HG03097 (cell line): ENCODE data around the gene PER3.

Experiments
- ATAC-seq: cut with Tn5 transposase; IDR thresholded peaks from one replicate; pipeline ENCODE4 v1.9.1; 2021; ENCODE audit not compliant: unreplicated experiment, low FRiP score

The PER3 gene

DNA sequence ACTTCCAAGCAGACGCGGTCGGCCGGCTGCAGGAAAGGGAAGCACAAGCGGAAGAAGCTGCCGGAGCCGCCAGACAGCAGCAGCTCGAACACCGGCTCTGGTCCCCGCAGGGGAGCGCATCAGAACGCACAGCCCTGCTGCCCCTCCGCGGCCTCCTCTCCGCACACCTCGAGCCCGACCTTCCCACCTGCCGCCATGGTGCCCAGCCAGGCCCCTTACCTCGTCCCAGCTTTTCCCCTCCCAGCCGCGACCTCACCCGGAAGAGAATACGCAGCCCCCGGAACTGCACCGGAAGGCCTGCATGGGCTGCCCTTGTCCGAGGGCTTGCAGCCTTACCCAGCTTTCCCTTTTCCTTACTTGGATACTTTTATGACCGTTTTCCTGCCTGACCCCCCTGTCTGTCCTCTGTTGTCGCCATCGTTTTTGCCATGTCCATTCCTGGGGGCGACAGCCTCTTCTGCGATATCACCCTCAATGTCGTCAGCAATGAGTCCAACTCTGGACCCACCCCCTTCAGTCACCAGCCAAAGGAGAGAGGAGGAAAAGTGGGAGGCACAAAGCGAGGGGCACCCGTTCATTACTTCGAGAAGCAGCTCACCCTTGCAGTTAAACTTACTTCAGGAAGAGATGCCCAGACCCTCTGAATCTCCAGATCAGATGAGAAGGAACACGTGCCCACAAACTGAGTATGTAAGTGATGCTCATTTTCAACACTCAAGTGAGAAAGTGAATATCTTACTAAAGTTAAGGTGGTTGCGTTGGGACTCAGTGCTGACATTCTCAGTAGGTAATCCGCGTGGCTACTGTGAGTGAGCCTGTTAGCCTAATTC, 43.2 kb downstream of the PER3 start:
- ATAC-seq, result no peak

DNA sequence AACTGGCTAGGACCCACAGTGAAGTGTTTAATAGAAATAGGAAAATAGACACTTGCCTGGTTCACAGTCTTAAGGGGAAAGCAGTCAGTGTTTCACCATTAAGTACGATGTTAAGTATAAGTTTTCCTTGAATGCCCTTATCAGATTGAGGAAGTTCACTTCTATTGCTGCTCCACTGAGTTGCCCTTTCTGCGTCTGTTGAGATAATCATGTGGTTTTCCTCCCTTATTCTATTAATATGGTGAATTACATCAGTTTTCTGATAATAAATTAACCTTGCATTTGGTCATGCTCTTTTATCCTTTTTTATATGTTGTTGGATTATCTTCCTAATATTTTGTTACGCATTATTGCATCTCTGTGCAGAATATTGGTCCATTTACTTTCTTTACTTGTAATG, 47.4 kb downstream of the PER3 start:
- no peak for ATAC-seq

- ATAC-seq, result no peak
Measured at GRCh38 chr1:7833035-7833434, 48.9 kb downstream of the PER3 start.

GRCh38 chr1:7838714-7839113, 54.6 kb downstream of the PER3 start:
- ATAC-seq, result no peak

DNA sequence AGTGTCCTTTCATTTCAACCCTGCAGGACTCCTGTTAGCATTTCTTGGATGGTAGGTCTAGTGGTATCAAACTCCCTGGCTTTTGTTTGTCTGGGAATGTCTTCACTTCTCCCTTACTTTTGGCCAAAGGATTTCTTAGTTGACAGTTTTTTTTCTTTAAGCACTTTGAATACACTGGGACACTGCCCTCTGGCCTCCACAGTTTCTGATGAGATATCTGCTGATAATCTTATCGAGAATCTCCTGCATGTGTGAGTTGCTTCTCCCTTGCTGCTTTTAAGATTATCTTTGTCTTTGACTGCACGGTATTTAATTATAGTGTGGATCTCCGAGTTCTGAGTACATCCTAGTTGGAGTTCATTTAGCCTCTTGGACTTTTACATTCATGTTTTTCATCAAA, 55.4 kb downstream of the PER3 start:
- ATAC-seq, result no peak

- ATAC-seq, result no peak
Measured at GRCh38 chr1:7842517-7842916, 58.4 kb downstream of the PER3 start.

DNA sequence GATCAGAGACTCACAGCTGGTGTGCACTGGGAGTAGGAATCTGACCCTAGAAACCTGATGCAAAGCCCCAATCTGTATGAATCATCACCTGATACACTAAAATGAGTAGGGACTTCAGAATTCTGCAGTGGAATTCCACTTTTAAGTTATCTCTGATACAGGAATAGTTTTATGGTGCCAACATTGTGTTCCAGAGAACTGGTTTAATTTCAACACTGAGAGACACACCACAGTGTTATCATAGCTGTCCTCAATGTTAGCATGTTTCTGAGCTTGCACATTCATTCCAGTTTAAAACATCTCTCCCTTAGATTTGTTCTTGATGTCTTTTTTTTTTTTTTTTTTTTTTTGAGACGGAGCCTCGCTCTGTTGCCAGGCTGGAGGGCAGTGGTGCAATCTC, 61.7 kb downstream of the PER3 start:
- ATAC-seq, result no peak

DNA sequence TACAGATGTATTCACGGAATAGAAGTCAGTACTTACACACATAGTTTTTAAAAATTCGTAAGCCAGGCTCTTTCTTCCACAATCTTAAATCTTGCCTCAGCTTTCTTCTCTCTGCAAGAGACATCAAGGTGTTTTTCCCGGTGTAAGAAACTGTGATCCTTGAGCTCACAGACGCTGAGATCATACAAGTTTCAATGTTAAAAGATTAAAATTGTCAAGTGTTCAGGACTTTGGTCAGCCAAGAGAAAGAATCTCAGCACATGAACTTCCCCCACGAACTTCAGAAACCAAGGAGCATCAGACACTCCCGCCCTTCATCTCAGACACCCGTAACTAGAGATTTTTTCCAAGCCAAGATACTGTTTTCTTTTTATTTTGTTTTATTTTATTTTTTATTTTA, 62.6 kb downstream of the PER3 start:
- no peak for ATAC-seq

DNA sequence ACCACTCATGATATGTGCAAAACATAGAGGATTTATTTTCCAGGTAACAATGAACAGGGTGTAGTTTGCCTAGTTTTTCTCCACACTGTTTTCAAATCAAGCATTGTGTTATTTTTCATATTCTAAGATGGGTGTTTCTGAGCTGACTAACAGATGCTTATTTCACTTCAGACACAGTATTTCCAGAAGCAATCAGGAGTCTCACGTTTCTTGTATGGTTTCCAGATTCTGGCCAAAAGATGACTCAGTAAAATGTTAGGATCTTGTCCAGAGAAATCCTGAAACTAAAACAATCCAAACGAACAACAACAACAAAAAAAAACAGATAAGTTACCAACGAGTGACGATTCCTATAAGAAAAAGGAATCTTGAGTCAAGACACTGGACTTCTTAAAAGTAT, 63.5 kb downstream of the PER3 start:
- ATAC-seq, result no peak

- ATAC-seq, result no peak
Measured at GRCh38 chr1:7850786-7851185, 66.7 kb downstream of the PER3 start.

GRCh38 chr1:7852804-7853683, 69.0 kb downstream of the PER3 start, which contains the start of gene UTS2:
Gene UTS2, minus strand, starts transcription at chr1:7853065. Its CDS starts 62 bp downstream, at chr1:7853003.
- no peak for ATAC-seq

DNA sequence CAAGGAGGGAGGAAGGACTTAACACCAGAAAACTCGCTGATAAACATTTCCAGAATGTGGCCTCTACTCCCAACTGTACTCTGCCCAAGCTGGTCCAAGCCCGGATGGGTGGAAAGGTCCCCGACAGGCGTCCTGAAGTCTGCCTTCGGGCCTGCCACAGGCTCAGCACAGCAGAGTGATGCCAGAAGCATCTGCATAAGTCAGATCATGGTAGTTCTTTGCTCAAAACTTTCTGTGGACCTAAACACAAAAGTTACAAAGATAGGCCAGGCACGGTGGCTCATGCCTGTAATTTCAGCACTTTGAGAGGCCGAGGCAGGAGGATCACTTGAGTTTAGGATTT, 69.6 kb downstream of the PER3 start:
- no peak for ATAC-seq

DNA sequence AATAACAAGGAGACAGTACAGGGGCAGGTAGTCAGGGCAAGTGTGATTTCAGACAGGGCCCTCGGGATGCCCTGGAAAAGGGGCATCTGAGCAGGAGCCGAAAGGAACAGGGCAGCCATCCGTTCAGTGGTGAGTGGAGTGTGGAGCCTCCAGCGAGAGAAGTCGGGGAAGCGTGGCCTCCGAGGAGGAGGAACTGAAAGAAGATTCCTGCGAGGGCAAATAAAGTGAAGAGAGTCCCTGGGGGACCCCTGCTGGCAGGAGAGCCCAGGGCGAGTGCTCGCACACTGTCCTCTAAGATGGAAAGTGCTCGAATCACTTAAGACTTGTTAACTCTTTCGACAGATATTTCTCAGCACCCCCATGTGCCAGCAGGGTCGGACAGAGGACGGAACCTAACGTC, 72.3 kb downstream of the PER3 start:
- no peak for ATAC-seq

DNA sequence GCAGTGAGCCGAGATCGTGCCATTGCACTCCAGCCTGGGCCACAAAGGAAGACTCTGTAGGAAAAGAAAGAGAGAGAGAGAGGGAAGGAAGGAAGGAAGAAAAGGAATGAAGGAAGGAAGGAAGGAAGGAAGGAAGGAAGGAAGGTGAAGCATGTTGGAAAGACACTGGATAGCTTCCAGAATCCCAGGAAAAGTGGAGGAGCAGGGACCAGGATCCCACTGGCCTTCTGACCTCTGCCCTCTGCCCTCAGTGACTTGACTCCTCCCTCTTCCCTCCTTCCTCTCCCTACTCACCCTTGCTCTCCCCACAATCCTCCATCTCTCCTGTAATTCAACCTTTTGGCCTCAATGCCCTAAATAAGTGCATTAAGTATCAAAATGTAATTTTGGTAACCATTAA, 72.9 kb downstream of the PER3 start:
- no peak for ATAC-seq

DNA sequence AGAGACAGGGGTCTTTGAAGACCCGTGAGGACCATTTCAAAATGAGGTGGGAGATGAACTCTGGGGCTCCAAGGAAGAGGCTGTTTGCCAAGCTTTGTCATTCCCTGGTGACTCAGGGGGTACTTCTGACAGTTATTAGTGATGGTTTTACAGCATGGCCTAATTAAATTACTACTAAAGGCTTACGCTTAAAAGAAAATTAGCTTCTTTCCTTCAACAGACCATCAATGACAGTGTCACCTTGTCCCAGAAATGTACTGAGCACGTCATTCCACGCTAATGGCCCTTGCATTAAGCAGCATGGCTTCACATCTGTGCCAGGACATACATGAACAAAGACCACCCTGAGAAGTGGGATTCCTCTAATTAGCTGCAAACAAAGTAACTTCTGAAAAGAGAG, 73.9 kb downstream of the PER3 start:
- ATAC-seq, result no peak

- ATAC-seq, result no peak
Measured at GRCh38 chr1:7859406-7859805, 75.3 kb downstream of the PER3 start.

DNA sequence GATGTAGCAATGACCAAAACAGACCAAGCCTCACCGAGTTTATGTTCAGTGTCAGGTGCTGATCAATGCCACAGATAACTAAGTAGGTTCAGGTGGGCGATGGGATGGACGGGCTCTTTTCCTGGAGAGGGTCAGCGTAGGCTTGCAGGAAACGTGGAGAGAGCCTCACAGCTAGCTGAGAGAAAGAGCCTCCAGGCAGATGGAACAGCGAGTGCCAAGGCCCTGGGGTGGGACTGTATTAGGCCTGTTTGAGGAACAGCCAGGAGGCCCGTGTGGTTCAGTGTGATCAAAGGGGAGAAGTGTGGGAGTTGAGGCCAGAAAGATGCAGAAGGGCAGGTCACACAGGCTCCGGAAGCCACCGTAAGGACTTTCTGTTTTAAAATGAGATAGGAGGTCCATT, 76.0 kb downstream of the PER3 start:
- ATAC-seq, result no peak

DNA sequence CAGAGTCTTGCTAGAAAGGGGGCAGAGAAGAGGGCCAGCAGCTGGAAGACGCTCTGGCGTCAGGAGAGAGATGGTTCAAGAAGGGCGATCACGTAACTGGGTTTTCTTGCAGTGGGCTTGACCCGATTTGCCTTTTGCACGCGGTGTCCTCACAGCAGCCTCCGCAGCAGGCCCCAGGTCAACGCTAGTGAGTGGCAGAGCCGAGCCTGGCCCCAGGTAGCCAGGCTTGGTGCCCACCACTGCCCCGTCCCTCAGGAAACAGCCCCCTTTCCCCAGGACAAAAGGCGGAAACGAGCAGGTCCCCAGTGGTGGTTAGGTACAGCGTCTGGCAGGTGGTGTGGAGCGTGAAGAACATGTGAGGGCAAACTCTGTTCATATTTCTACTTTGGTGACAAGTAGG, 77.4 kb downstream of the PER3 start:
- no peak for ATAC-seq

DNA sequence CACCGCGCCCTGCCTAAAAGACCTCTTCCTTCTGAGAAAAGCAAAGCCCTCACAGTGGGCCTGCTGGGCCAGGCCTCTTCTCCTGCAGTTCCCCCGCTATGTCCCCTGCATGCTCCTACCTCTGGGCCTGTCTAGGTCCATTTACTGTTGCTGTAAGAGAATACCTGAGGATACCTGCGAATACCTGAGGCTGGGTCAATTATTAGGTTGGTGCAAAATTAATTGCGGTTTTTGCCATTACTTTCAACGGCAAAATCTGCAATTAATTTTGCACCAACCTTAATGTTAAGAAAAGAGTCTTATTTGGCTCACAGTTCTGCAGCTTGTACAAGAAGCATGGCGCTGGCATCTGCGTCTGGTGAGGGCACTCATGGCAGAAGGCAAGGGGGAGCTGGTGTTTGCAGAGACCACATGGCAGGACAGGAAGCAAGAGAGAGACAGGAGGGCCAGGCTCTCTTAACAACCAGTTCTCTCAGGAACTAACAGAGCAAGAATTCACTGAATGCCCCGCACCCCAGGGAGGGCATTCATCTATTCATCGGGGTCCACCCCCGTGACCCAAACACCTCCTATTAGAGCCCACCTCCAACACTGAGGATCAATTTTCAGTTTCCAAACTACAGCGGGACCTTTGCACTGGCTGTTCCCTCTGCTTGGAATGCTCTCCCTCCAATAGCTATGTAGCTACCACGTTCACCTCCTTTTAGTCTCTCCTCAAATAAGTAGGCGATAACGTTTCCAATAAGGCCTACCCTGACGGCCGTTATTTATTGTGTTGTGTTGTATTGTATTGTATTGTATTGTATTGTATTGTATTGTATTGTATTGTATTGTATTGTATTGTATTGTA, 78.3 kb downstream of the PER3 start:
- ATAC-seq, result no peak

DNA sequence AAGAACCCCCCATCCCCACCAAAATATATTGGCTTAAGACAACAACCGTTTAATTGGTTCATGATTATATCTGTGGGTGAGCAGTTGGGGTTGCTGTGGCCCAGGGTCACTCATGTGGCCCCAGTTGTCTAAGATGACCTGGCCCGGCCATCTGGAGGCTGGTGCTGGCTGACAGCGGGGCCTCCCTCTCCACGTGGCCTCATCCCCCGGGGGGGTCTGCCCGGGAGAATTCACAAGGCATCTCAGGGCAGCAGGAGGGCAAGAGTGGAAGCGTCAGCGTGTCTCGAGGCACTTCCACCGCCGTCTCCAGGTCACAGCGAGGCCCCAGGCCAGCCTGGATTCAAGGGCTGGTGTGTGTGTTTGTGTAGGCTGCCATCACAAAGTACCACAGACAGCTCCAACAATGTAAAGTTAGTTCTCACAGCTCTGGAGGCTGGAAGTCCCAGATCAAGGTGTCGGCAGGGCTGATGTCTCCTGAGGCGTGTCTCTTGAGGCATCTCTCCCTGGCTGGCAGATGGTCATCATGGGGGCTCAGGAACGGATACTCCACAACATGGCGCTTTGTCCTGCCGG, 79.8 kb downstream of the PER3 start:
- no peak for ATAC-seq

- ATAC-seq, result no peak
Measured at GRCh38 chr1:7865978-7866377, 81.9 kb downstream of the PER3 start.
